Kidney (tissue), 14 donors: Measurements from ENCODE around the gene RAP1A. TPM values are rescaled to one million over a fixed set of nuclear protein-coding genes. Genes with fewer than 3 reads are reported as not detected.
A peak's percentile ranks its signal among the peaks of the same experiment; 100 is the strongest.

Source experiments
- DNase-seq, 5 donors: peaks; one replicate each; pipeline ENCODE4 v3.0.0-alpha.2; 2013 to 2020
- FAIRE-seq: peaks from 2 replicates; lab custom pipeline; 2012; peaks lifted over from hg19 to GRCh38; lab: Jason Lieb, UNC
- H3K27ac ChIP-seq, 2 donors: one replicate each; pipeline ENCODE4 v1.7.0; 2013; ENCODE audit warnings: low read depth in 2 of 2, low read length in 2 of 2, inconsistent platforms in 1 of 2
- H3K27me3 ChIP-seq: one replicate; pipeline ENCODE4 v1.7.1; 2013; ENCODE audit warnings: low read length, inconsistent platforms; ENCODE audit not compliant: control insufficient read depth, insufficient read depth
- H3K36me3 ChIP-seq, 3 donors: one replicate each; pipeline versions ENCODE4 v1.7.0 to v1.7.1; 2013; ENCODE audit warnings: low read length in 3 of 3, control low read depth in 1 of 3, inconsistent platforms in 1 of 3; ENCODE audit not compliant: insufficient read depth in 3 of 3, control insufficient read depth in 2 of 3
- H3K4me1 ChIP-seq, 3 donors: one replicate each; pipeline versions ENCODE4 v1.7.0 to v1.7.1; 2013; ENCODE audit warnings: low read length in 3 of 3, inconsistent platforms in 1 of 3, low read depth in 1 of 3; ENCODE audit not compliant: control insufficient read depth in 2 of 3, insufficient read depth in 2 of 3
- H3K4me3 ChIP-seq, 3 donors: one replicate each; pipeline versions ENCODE4 v1.7.0 to v1.8.1; 2013; ENCODE audit warnings: low read length in 3 of 3, control low read depth in 1 of 3, inconsistent platforms in 1 of 3
- H3K9ac ChIP-seq, 3 donors: one replicate each; pipeline versions ENCODE4 v1.7.0 to v1.7.1; 2013; ENCODE audit warnings: low read length in 3 of 3, control low read depth in 1 of 3, inconsistent platforms in 1 of 3
- H3K9me3 ChIP-seq, 3 donors: one replicate each; pipeline versions ENCODE4 v1.7.0 to v1.7.1; 2013; ENCODE audit warnings: low read length in 3 of 3, control low read depth in 1 of 3, inconsistent platforms in 1 of 3; ENCODE audit not compliant: control insufficient read depth in 2 of 3, insufficient read depth in 1 of 3
- CTCF ChIP-seq: IDR thresholded peaks from 3 replicates; pipeline ENCODE4 v1.5.1; 2012; ENCODE audit warnings: mild to moderate bottlenecking, moderate library complexity, borderline replicate concordance; ENCODE audit not compliant: insufficient read depth; ENCODE audit errors: extremely low read depth
- intact Hi-C: fragments of 100-400 bp; cut with DNase I; formaldehyde crosslinking; loops from one replicate; pipeline ENCODE4 v1.11.1; 2022
- polyA plus RNA-seq: library from polyadenylated mRNA; stranded (reverse); fragments of 350-450 nt; fragmentation: Illumina TruSeq; extraction: RNeasy Lipid Tissue Mini Kit (QIAGEN cat#74804); gene quantifications from one replicate; pipeline ENCODE4 v1.2.3, GENCODE V29; 2014; ENCODE audit warnings: low read depth, low replicate concordance; ENCODE audit not compliant: insufficient read depth
- total RNA-seq: library from RNA; stranded (reverse); fragmentation: NEBNext Ultra II Directional; extraction: Animal tissue kit (Norgen Biotek cat#: 25700); gene quantifications from one replicate; pipeline ENCODE4 v1.2.1, GENCODE V29; 2021
- donor health status: control.
- donor health status: control.
- donor health status: control.
- donor health status: control.
- donor health status: control.
- donor health status: DM: yes; HTN: yes; CAD: no.
- donor health status: Normal renal cell carcinoma (clear cell type).

Gene RAP1A
- total and polyA plus RNA-seq, 2 donors from 2014 or later, result 55.8 to 91.3 TPM

- FAIRE-seq, result peak; percentile 58
- intact Hi-C loops, result loop anchor here (10.0 kb wide), 1 partner anchor 135 kb away; no protein-coding TSS in a partner anchor
- no peaks in the 10 kb centered on the region for H3K9me3 ChIP-seq
- H3K9ac ChIP-seq, result no peak overlapping the region
- peak overlapping the region in 1 of 2 donors; percentile 44 for H3K27ac ChIP-seq
- no peak overlapping the region for H3K4me3 ChIP-seq
- DNase-seq, result peak in 2 of 5 donors; percentile 44 to 72
- TF ChIP-seq CTCF, result no peak
- no peaks in the 10 kb centered on the region for H3K36me3 ChIP-seq
- peaks cover 0 to 9% (median 6%) of the 10 kb centered on the region in 3 donors for H3K4me1 ChIP-seq
- H3K27me3 ChIP-seq, result no peaks in the 10 kb centered on the region
These were observed 30.1 kb downstream of the RAP1A start for GRCh38 chr1:111649648-111650047.

GRCh38 chr1:111653709-111654108 is 34.1 kb downstream of the RAP1A start:
- DNase-seq, result no peak
- Histone ChIP-seq H3K36me3 (no peaks in the 10 kb centered on the region), H3K4me1 (peaks cover 0 to 6% (median 5%) of the 10 kb centered on the region in 3 donors), H3K4me3 (no peak overlapping the region), H3K9ac (no peak overlapping the region), H3K9me3 (no peaks in the 10 kb centered on the region), H3K27me3 (no peaks in the 10 kb centered on the region), H3K27ac (no peak overlapping the region)
- no peak for TF ChIP-seq CTCF
- FAIRE-seq, result no peak
- intact Hi-C loops, result no loop called here

GRCh38 chr1:111654839-111655238 is 35.2 kb downstream of the RAP1A start:
- Histone ChIP-seq H3K9ac (no peak overlapping the region), H3K36me3 (no peaks in the 10 kb centered on the region), H3K27ac (no peak overlapping the region), H3K27me3 (no peaks in the 10 kb centered on the region), H3K4me1 (no peaks in the 10 kb centered on the region), H3K9me3 (no peaks in the 10 kb centered on the region), H3K4me3 (no peak overlapping the region)
- FAIRE-seq (no peak), DNase-seq (no peak)
- intact Hi-C loops, result no loop called here
- no peak for TF ChIP-seq CTCF
